Stimulated activated CD8-positive, alpha-beta memory T cell treated with anti-CD3 and anti-CD28 coated beads, Interleukin-2, amount 100 ng/mL, for 1 hour (primary cell): ENCODE results near the gene STK38.

Experiments
- DNase-seq, 2 donors: peaks; one replicate each; pipeline ENCODE4 v3.0.0-alpha.2; 2020; ENCODE audit warnings: low read depth in 2 of 2

The STK38 gene

DNA sequence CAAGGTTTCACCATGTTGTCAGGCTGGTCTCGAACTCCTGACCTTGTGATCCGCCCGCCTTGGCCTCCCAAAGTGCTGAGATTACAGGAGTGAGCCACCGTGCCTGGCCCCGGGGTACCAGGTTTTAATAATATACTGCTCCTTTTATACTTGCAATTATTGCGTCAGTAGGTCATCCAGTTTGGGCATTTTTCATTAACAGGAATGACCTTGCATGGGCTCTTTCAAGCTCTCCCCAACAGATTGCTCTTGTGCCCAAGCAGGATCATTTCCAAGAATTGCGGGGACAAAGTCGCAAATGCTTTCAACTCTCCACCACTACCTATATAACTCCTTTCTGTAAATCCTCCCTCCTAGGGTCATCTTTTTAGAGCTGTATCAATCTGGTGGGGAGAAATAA lies 23.8 kb downstream of the STK38 start:
- no peak for DNase-seq

DNA sequence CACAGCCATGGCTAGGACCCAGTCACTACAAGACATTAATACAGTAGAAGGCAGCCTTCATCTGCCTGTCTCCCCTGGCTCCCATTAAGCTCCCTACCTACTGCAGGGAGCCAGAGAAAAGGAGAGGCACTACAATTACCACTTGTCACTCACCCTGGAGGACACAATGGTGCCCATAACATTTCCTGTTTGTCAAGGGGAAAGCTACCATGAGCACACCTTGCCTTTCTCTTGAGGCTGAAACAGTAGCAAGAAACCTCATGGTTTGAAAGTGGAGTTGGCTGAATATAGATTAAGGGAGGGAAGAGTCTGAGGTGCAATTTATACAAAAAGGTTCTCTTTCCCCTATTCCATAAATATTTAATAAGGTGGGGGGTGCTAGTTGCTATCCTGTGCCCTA lies 27.9 kb downstream of the STK38 start:
- DNase-seq: no peak

DNA sequence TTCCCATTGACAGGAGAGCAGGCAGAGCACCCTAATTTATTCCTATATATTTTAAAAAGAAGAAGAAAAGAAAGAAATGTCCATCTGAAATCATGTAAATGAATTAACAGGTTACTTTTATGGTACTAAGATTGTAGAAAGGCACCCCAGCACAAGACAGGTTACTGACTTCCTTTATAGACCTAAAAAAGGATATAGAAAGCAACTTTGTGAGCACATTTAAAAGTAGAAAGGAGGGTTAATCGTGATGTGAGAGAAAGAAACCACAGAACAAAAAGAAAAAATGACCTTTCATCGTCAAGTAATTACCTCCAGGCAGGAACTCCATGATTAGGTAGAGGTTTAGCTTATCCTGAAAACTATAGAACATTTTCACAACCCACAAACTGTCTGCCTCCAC lies 29.9 kb downstream of the STK38 start:
- no peak for DNase-seq

DNA sequence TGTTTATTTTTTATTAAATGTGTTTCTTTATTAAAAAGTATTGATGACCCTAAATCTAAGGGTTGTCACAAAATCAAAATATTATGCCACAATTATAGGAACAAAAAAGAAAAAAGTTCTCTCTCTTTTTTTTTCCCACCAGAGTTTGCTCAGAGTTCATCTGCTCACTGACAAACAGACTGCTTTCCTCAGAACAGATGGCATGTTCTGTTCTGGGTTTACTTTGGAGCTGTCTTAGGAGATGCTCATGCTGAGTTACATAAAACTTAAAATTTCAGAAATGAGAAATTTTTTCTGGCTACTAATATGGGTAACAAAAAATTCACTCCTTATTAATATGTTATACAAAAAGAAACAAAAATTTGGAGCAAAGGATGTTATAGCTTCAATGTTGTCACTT lies 30.3 kb downstream of the STK38 start:
- no peak for DNase-seq

DNA sequence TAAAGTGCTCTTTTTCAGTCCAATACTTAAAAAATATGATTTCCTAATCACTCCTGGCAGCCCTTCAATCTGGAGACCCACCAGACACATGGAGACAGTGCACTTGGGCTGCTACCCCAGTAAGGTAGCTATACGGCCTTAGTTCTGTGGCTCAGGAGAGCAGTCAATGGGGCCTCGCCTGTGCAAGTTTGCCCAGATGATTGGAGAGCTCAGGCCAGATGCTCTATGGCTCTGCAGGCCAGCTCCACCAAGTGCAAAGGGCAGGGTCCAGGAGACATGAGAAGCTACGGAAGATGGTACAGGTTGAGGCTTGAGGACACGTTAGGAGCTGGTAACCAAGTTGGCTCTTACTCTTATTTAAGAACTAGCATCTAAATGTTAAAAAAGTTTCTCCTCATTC lies 30.7 kb downstream of the STK38 start:
- no peak for DNase-seq

DNA sequence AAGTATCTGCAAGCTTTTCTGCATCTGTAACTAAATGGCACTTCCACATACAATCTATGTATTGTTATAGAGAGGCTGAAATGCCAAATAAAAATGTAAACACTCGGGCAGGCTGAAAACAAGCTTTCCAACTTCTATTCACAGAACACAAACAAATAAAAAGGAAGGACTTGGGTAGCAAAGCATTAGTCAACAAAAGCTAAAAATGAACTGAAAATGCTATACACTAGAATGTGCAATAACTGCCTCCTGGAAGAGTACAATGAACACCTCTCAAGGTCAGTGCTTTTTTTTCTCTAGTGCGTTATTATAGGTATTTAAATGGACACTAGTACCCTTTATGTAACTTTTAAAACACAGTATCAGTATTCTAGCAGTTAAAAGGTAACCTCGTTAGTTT lies 31.4 kb downstream of the STK38 start:
- no peak for DNase-seq

DNA sequence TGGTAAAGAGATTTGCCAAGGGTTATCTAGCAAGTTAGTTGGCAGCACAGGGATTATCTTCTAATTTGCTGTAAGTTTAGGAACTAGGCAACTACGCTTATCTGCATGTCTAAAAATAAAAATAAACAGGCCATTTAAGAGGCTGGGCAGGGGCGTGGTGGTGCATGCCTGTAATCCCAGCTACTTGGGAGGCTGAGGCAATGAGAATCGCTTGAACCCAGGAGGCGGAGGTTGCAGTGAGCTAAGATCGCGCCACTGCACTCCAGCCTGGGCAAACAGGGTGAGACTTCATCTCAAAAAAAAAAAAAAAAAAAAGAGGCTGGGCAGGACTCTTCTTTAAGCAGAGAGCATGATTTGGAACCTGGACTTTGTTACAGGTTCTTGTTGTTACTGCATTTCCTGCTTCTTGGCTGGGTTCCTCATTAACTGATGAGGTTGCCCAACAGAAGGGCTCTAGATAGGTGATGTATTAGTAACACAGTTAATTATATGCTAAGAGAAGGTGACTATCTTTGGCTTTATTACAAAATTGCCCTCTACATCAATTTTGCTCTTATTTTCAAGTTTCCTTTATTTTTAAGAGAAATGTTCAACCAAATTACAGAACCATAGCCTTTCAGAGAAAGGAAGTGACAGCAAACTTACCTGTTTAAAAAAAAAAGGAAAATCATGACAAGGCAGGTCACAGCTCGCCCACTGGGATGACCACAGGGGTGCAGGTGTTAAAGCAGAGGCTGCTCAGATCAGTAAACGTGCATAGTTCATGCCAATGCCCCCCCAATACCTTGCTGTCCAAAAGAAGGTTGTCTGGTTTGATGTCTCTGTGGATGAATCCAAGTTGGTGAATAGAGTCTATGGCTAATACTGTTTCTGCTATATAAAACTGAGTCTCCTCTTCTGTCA lies 32.5 kb downstream of the STK38 start:
- DNase-seq: no peak

DNA sequence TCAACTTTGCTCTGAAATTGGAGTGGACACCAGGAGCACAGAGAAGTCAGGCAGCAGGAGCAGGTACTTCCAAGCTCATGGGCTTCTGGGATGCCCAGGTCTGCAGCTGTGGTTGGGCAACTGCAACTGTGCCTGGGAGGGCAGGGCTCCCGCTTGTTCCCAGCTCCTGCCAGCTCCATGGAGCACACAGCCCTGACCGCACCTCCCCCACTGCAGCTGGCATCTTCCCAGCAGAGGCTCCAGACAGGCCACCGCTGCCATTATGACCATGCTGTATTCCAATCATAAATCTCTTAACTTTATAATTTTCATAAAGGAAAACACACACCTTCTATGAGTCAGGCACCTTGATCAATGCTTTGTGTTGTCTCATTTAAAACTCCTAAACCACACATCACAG lies 36.9 kb downstream of the STK38 start:
- no peak for DNase-seq

DNA sequence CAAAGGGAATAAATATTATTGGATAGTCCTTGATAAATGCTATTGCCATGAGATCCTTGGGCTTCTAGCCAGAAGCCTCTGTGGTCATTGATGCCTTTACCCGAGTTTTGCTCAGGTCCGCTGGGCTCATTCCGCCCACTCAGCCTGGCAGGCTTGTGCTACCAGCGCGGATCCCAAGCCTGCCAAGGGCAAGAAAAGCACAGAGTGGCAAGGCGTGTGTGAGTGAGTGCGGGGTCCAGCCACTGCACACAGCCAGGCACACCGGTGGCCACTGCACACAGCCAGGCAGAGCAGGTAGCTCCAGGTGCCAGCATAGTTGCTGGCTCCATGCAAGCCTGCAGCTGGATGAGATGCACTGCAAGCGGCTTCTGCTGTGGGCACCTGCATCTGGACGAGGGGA lies 38.7 kb downstream of the STK38 start:
- no peak for DNase-seq

DNA sequence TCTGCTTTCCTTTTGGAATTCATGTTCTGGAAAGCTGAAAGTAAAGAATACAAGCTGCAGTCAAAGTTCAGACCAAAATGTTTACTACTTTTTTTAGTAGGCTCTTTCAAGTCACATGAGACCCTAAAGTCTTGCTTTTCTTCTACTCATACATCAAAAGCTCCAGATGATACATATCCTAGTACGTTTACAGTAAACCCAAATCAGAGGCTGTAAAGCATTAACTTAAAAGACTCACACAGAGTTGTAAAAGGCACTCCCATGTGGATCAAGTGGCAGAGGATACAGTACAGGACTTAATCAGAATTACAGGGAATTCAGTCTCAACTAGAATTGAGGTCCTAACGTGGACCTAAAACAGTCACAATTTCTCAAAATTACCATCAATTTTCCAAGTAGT lies 40.7 kb downstream of the STK38 start:
- DNase-seq: no peak

DNA sequence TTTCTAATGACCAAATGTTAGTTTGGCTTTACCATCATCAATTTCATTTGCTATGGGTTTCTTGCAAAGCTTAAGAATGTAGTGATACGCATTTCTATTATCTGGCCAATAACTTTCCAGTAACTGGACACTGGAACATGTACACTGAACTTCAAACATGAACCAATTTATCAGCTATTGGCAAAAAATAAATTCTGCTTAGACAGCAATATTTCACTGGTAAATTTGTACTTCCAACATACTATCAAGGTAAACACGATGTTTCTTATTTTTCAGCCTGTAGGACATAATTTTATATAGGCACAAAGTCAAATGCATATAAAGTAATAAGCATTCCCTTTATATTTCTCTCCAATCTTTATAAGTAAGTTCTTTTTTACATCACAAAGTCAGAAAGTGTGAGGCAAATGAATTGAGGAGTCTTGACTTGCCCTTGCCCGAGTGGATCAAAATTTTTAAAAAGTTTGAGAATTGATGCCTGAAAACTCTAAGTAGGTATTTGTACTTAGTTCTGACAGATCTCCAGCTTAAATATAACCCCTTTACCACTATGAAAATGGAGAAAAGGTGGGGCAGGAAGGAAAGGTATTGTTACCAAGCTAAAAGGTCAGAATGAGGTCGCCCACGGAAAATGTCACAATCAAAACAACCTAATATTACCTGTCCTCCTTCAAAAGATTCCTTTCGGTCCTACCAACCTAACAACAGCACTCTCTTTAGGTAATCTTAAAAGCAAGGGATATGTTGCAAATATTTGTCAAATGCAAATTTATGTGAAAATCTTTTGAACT lies 41.3 kb downstream of the STK38 start:
- no peak for DNase-seq

DNA sequence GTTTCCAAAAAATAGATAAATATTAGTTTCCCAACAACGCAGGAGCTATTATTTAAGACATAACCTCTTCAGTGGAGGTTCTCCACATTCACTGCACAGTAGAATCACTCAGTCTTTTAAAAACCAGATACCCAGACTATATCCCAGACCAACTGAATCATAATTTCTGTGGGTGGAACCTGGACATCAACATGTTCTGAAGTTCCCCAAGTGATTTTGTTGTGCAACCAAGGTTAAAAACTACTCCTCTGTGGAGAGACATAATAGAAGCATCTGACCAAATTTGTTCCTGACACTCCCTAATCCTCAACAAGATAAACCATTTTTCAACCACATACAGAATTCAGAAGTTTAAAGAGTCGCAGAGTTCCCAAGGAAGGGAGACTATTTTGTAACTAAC lies 42.3 kb downstream of the STK38 start:
- no peak for DNase-seq

DNA sequence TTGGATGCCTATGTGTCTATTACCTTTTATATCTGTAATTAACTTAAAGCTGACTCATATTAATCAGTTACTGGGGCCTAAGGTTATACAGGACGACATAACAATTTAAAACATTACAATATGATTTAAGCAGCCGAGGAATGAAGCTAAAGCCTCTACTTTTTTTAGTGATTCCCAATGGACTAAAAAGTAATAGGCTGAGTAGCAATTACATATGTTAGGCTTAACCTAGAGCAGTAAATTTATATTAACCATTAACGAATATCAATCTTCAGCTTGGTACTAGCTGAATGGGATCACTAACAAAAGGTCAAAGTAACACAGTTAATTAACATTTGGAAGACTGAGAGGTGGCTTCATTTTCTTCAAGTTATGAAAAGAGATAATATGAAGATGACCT lies 43.1 kb downstream of the STK38 start:
- no peak for DNase-seq

DNA sequence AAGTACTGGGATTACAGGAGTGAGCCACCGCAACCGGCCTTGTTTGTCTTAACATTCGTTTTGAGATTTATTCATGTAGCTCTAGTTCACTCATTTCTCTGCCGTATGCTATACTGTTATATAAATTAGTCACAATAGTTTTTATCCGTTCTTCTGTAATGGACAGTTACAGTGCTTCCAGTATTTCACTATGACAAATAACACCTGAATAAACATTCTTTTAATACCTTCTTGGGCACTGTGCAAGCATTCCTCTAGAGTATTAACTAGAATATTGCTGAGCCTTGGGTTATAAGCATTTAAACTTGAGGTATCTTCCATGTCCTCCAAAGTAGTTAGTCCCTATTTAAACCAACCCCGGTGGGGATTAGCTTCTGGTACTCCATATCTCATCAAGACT lies 45.6 kb downstream of the STK38 start:
- DNase-seq: no peak

DNA sequence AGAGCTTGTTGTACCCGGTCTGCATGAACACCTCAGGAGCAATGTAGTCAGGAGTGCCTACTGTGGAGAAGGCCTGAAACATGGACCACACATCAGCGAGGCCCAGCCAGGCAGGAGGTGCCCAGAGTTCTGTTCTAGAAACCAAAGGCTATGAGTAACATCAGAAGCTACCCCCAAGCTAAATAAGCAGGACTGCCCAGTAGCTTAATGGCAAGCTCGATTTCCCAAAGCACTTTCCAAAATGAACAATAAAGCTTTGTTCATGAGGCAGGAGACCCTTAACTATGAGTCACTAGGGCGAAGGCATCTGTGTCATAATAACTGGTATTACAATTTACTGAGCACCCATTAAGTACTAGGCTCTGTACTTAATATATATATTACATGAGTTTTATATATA lies 47.4 kb downstream of the STK38 start:
- no peak for DNase-seq

DNA sequence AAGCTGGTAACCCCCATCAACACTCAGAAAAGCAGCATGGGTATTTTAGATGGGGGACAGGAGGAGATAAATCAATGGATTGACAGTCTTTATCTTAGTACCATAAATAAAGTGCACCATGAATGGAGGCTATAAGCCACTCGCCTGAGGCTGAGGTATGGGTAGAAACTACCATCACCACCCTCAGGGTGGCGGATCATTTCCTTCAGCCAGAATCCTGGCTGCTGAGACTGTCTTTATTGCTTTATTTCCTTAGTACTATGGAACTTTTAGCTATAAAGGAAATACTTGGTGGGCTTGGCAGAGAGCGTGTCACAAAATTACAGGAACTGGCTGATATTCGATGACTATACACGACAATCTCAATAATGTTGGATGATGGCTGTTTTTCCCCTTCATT lies 52.2 kb downstream of the STK38 start:
- DNase-seq: no peak

DNA sequence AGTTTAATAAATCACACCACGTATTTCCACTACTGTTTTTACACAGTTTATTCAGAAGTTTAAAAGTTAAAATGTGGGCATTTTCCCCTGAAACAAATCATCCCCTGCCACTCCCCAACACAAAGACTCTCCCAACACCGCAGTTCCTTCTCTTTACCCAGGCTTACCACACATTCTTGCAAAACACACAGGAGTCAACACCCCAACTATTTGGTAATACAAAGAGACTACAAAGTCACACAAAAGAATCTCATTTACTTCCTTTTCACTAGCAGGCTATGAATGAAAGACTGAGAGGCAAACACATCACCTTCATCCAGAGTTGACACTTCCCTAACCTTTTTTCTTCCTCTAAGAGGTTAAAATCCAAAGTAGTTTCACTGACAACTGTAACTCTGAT lies 53.4 kb downstream of the STK38 start:
- no peak for DNase-seq

DNA sequence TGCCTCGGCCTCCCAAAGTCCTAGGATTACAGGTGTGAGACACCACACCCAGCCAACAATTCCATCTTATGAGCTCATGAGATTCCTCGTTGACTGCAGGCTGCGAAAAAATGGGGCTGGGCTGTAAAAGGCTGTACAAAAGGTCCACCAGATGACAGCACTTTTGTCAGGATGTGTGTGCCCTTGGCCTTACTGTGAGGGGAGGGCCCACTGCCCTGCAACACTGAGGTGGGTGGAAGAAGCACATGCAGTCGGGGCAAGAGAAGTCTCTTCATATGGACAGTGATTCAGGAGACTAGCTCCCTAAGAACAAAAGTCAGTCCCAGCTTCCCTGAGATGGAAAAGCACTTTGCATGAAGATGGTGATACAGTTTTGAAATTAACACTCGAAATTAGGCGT lies 54.0 kb downstream of the STK38 start:
- no peak for DNase-seq

DNA sequence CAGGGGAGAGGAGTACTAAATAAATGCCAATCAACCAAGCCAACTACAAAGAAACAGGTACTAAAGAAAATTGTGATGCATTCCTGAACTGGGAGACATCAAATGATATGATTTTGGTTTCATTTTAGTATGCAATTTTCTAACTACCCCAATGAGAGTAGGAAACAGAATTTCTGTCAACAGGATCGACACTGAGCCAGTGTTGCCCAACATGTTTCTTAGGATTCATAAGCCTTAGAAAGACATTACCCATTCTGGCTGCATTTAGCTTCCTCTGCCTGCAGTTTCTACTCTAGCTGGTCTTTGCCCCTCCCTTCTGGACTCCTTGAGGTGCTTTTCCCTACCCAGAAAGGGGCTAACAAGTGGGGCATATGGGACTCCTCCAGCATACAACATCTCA lies 54.7 kb downstream of the STK38 start:
- no peak for DNase-seq

DNA sequence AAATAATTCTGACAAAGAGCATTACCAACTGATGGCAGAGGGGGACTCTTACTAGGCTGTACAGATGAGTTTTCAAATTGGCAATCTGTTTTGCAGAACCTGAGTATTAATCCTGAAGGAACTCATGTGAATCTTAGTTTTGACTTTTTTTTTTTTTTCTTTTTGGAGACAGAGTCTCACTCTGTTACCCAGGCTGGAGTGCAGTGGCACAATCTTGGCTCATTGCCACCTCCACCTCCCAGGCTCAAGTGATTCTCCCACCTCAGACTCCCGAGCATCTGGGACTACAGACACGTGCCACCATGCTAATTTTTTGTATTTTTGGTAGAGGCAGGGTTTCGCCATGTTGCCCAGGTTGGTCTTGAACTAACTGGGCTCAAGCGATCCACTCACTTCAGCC lies 55.2 kb downstream of the STK38 start:
- no peak for DNase-seq

DNA sequence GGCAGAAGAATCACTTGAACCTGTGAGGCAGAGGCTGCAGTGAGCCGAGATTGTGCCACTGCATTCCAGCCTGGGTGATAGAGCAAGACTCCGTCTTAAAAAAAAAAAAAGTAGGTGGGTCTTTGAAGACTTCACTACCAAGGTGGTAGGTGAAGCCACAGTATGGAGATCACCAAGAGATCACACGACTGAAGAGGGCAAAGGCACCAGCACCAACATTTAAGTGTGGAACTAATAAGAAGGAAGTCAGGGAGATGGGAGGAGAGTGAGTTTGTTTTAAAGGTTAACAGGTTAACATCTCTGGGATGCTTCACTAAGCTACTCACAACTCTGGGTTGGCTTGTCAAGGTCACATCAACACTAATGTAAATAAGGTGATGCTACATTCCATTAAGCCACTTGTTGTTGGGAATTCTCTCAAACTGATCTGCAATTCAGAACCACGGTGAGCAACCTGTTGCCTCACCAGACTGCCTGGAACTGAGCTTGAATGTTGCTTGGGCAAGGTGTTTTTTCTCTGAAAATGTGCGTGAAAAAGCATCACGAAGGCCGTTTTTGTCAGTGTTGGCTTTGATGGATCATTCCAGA lies 55.8 kb downstream of the STK38 start:
- no peak for DNase-seq

DNA sequence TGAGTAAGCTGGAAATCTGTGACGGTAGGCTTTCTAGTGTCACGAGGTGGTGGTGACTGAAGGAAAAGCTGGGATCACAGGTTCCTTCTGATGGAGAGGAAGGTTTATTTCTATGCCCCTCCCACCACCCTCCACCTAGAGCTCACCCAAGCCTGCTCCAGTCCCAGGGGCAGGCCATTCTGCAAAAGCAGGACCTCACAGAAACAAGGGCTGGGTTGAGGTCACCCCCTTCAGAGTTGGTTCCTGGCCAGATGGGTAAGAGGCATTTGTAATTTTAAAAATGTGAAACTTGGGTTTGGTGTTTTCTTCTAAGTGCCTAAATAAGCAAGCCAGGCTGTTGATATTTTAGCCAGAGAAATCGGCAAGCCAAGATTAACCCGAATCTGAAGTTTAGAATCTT lies 57.9 kb downstream of the STK38 start:
- DNase-seq: no peak

DNA sequence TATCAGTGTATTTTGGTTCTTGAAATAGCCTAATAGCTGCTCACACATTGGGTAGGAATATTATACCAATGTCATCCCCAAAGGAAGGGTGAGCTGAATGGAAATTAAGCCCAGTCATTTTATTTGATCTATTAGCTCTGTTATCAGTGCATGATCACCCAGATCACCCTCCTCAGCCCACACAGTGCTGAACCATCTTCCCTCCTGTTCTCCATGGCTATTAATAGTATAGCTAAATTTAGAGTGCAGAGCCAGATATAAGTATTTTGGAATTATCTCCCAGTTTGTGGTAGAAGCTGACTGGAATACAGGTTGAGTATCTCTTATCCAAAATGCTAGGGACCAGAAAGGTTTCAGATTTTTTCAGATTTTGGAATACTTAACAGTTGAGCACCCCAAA lies 59.1 kb downstream of the STK38 start:
- no peak for DNase-seq
